HG02588 (cell line): ENCODE data around the gene VAV3.

ENCODE experiments used
- ATAC-seq: cut with Tn5 transposase; IDR thresholded peaks from one replicate; pipeline ENCODE4 v1.9.1; 2021; ENCODE audit warnings: mild to moderate bottlenecking, moderate library complexity; ENCODE audit not compliant: unreplicated experiment

Gene VAV3

DNA sequence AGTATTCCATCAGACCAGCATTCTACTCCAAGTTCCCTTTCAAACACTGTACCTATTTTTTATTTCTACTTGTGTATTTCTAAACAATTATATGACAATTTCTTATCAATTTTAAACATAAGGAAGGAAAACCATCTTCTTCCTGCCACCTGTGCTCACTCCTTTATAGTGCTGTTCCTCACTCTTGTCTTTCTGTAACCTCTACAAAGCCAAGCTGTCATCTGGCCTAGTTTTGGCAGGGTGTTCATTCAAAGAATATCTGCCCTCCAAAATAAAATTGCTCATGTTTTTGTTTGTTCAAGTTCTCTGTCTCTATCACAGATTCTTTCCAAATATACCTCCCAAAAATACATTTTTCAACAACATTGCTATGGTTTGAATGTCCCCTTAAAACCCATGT, 360.2 kb downstream of the VAV3 start:
- no peak for ATAC-seq

DNA sequence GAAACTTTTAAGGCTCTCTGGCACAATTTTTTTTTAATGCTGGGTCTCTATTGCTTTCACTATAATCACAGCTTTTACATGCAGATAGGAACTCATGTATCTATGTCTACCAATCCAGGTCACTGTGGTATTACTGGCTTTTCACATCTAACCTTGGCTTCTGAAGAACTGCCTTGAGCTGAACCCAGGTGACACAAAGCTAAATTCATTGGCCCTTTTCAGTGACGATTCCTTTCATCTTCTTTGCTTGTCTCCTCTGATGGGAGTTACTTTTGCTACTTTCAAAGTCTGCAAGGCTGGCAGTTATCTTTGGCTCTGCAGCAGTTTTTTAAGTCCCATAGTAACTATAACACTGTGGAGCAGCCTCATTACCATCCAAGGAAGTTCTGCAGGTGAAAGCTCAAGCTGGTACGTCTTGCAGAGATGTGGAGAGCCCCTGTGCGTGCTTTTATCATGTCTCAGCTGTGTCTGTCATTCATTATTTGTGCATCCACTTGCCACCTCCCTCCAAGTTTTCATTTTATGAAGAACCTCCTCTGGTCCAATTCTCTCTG, 364.3 kb downstream of the VAV3 start:
- ATAC-seq: no peak

DNA sequence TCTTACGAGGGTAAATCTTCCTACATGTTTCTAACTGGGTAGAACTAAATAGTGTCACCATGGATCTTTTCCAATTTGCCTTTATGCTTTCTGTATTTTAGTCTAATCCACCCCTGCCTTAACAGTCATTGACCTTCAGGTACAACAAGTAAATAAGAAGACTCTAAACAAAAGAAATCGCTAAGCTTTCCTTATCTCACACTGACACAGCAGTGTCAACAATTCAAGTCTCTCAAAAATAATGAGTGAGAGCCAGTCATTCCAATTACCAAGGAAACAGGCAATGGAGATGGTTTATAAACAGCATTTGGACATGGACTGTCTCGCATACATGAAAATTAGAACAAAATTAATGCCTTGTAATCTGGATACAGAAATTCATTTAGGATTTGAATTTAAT, 365.8 kb downstream of the VAV3 start:
- no peak for ATAC-seq

DNA sequence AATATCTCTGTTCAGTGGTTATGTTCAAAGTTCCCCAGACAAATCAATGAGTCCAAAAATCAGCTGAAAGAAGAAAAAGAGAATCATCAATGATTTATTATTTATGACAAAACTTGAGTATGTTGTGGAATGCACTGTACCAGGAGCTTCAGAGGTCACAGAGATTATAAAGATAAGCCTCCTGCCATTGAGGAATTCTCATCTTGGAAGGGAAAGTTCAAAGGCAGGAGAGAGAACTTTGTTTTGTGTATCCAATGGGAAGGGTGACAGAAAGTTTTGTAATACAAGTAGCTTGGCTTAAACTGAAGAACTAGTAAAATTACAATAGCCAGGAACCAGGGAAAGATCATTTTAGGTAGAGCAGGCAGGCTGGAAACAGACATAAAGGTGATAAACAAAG, 367.7 kb downstream of the VAV3 start:
- no peak for ATAC-seq

DNA sequence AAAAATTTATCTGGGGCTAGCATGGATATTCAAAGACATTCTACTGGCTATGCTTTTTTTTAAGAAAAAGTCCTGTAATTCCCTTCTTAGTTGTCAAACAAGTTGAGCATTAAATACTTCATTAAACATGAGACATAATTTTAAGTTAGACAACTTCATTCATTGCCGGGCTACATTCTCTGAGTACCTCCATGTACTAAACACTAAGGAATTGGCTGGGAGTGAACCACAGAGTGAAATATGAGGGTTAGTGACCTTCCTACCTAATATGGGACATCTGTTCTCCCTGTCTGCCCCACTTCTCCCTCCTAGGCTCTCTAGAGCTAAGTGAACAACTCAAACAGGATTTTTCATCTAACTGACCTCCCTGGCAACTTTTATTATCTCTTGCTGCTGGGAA, 370.4 kb downstream of the VAV3 start:
- ATAC-seq: no peak

DNA sequence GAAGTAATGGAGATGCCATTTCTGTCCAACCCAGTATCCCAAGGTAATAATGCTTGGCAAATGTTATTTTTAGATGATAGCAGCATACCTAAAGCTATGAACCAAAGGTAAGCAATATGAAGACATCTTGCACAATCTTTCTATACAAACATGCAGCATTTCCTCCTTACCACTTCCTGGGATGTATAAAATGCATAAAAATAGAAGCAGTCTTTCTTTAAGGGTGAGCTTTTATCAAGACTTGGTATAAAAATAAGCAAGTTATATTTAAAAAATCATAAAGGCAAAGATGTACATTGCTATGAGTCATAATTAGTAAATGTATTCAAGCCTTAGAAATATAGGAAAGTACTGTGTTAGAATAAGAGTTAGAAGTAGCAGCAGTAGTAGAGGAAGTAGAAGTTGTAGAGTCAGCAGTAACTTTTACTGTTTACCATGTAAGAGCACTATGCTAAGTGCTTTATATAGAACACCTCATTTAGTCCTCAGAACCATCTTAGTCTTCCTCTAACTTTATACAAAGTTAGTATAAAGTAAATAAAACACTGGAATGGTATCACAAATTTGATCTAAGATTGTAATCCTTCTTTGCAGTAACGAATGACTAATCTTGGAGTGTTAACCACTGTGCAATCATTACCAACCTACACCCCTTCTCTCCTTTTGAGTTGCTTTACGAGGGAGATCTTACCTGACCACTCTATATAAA, 371.3 kb downstream of the VAV3 start:
- no peak for ATAC-seq

DNA sequence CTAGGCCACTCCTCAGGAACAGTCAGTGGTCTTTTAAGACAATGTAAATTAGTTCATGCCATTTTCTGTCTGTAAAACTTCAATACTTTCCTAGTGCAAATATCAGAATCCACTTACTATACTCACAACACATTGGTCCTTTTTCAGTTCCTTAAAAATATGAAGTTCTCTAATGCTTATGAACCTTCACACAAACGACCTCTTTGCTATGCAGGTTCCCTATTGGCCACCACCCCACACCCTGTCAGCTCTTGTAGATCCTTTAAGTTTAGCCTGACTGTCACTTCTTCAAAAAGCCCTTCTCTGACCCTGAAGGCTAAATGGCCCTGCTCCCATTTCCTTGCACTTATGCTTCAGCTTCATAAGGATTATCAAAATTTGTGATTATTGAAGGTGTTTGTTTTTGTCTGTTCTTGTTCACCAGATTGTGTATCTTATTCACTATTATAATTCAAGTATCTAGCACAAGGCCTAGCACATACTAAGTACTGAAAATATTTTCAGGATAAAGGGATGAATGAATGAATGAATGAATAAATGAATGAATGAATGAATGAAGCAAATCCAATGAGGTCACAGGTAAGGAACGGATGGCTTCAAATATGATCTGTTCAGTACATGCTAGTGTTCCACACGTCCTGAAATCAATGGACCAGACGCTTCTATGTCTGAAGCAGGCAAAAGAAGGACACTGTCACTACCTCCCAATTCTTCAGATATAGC, 373.9 kb downstream of the VAV3 start:
- no peak for ATAC-seq

DNA sequence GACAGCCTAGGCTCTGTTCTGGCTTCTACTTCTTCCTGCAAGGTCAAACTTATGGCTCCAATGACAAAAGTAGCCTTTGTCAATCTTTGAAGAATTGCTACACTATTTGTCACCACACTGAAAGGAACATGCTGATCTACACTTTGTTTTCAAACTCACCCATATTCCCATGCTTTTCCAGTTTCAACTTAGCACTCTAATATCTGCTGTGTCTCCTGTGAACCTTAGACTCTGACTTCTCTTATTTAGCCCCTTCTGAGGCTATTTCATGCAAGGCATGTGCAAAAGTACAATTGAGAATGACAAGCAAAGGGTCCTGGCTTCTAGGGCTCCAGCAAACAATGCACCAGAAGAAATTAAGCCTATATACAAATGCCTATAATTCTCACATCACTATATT, 374.9 kb downstream of the VAV3 start:
- no peak for ATAC-seq

DNA sequence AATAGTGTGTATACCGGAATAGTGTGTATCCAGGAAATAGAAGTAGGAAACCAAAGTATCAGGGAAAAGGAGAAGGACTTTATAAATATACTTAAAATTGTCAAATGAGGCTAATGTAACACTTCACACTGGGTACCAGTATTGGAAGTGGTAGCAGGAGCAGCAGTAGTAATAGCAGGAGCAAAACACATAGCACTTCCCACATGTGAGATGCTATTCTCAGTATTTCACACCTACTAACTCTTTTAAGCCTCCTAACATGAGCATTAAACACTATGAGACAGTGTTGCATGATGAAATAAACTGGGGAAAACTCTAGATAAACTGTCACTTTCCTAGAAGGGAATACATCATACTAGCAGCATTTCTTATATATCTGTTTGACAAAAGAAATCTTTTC, 376.7 kb downstream of the VAV3 start:
- ATAC-seq: no peak

DNA sequence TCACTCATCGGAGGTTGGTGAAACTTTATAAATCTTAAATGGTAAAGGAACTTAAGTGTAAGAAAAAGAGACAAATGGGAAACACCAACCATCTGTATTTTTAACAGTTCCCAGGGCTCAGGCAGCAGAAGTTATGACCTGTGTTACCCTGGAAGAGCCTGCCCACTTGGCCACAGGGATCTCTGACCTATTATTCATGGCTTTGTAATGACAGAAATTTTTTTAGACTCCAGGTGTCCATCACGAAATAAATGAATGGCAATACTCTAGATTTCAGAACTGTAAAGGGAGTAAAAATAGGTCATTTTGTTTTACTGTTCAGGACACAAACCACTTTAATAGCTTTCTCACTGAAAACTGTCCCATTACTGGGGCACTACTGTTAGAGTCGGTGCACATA, 389.8 kb downstream of the VAV3 start:
- no peak for ATAC-seq

DNA sequence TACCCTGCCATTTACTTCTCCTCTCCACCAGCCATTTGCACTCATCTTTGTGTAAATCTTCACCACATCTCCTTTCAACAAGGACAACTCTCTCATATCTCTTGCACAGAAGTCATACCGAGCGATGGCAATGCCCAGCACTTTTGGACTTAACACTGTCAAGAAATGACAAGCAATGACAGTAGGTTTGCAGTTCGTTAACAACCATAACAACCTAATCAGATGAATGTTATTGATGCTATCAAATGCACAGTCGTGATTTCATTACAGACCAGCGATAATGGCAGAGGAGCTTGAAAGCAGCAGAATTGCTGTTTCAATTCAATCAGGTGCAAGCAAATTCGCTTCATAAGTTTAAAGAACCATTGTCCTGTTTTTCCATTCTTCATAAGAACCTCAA, 390.9 kb downstream of the VAV3 start:
- ATAC-seq: no peak

DNA sequence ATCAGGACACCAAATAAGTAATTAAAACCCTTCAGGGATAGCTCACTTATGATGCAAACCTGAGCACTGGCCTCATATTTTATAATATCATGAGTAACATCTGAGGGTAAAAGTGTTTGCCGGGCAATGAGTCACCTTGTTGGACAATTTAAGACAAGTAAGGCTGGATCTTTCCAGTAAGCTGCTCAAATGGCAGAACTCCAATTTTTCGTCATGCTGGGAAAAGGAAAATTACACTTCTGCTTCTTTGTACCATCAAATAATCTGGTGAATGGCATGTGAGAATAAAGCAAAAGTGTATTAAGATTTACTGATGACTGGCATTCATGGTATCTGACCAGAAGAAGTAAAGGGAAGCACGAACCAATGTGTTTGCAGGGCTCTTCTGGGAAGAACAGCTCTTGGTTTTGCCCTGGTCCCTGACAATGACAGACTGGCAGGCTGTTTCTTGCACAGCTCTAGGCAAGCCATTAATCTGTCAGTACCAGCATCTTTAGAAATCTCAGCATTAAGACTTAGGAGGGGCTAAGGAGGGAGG, 392.2 kb downstream of the VAV3 start:
- ATAC-seq: no peak

DNA sequence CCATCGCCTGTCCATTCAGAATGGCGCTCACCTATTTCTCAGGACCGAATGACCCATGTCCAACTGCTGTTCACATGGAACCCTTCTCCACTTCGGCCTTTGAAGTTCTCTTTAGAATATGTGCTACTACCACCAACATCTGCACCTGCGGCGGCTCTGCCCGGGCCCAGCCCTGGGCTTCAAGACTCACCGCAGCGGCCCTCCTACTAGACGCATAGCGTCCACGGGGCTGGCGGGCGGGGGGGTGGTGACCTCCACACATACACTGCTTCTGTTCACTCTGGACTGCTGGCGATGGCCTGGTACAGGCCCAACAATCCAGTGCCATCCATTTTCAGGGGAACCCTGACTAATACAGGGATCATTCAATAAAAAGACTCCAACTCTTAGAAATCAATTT, 394.2 kb downstream of the VAV3 start:
- no peak for ATAC-seq

DNA sequence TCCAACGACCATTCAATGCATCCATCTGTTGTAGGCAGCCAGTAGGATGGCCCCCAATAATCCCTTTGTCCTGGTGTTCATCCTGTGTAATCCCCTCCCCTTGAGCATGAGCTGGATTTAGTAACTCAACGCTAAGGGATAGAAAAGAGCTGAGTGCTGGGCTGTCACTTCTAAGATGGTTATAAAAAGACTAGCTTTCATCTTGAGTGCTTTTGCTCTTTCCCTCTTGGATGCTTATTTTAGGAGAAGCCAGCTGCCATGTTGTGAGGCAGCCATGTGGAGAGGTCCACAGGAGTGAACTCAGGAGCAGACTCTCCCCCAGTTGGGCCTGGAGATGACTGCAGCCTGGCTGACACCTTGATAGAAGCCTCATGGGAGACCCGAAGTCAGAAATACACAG, 401.5 kb downstream of the VAV3 start:
- no peak for ATAC-seq

DNA sequence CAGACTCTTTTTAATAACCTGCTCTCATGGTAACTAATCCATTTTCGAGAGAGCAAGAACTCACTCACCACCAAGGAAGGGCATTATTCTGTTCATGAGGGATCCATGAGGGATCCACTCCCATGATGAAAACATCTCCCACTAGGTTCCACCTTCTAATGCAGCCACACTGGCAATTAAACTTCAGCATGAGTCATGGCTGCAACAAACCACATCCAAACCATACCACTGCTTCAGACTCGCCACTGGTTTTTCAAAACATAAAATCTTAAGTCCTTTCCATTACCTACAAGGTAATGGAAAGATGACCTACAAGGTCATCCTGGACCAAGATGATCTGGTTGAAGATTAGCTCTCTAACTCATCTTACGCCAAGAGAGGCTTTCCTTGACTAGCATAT, 405.1 kb downstream of the VAV3 start:
- no peak for ATAC-seq

DNA sequence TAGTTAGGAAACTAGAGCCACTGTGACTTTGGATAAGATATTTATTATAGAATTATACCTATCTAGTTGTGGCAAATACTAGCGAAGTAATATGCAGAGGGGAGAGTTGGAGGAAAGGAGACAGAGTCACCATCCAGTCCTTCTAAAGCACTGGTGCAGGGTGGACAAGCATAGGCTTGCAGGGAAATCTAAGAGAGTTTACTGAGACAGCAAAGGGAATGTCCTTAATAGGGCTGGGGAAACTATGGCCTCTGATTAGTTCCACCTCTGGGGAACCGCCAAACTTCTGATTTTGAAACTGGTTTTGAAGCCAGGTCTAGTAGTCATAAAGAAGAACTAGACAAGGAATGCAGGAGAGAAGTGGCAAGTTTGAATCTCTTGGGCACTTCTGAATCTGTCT, 407.9 kb downstream of the VAV3 start:
- ATAC-seq: no peak

DNA sequence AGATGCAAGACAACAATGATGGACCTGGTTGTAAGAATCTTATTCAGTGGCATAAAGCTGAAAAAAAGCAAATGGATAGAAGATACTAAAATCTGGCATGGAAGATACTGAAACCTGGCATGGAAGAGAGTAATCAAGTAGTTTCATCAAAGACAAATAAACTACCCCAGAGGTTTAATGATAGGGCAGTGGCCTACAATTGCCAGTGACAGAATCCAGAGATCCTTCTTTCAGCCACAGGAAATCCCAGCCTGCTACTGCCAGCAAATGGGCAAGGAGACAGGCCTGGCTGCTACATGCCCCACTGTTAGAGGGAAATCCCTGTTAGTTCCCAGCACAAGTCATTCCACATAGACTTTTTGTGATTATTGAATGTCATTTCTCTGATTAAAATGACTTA, 409.4 kb downstream of the VAV3 start:
- ATAC-seq: no peak

DNA sequence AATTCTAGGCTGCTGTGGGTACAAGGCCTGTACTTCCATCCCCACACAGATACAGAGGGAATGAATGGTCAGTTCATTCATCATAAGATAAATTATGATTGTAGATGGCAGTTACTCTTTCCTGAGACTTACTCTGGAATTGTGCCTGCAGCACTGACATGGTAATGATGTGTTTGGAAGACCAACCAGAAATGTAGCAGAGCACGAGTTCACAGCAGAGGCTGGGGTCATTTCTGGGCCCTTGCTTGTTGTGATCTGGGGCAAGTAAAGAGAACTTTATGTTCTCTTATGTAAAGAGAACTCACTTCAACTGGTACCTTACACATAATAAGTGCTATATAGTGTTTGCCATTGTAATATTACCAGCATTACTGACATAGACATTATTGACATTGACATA, 412.2 kb downstream of the VAV3 start:
- ATAC-seq: no peak

DNA sequence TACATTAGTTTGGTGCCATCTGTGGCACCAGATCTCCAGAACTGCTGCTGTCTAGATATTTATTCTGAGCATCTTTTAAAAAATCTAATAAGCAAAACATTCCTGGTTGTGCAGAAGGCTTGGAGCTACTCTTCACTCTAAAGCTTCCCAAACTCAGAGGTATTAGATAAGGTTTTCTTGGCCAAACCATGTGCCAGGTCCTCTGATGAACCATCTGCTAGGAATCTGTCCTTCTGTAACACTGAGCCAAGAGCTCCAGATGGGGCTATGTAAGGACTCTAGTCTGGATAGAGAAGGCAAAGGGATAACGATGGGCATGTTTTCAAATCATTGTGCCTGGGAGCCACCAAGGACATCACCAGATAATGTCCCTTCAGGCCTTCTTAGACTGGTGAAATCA, 413.5 kb downstream of the VAV3 start:
- ATAC-seq: no peak

DNA sequence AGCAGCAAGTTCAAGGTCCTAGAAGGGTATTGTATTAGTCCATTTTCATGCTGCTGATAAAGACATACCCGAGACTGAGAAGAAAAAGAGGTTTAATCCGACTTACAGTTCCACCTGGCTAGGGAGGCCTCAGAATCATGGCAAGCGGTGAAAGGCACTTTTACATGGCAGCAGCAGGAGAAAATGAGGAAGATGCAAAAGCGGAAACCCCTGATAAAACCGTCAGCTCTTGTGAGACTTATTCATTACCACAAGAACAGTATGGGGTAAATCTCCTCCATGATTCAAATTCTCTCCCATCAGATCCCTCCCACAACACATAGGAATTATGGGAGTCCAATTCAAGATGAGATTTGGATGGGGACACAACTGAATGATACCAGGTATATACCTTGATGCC, 414.6 kb downstream of the VAV3 start:
- no peak for ATAC-seq

DNA sequence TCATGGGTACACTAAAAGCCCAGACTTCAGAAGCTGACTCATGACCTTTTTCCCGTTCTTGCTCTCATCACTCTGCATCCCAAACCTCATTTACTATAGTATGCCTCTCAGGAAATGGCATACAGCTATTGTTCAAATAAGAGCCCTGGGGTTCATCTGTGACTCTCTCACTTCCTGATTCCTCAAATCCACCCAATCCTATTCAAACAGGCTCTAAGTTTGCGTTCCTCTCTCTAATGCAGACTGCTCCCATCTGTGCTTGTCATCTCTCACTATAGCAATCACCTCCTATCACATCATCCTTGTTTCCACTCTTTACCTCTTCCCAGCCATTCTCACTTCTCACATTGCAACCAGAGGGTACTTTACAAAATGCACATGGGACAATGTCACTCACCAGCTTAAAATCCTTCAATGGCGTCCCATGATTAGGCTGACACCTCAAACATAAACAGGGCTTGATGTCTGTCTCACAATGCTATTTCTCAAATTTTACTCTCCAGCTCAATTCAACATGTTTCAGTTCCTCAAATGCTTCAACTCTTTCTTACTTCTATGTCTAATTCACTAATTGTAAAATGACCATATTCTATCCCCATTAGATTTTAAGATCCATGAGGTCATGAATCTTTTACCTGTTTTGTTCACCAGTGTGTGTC, 415.7 kb downstream of the VAV3 start:
- ATAC-seq: no peak

DNA sequence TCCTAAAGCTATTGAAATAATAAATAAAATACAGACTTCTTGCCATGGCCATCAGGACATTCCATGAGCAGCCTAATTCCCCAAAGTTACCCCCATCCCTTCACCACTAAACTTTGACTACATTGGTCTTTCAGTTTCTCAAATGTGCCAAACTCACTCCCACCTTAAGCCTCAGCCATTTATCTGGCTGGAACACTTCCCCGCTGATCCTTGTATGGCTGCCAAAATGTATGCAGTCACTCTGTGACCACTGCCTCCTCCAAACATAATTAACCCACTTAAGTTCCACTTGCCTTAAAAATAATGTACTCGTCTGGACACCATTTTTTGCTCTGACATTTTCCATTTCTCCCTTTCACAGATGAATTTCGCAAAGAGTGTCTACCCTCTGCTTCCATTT, 416.7 kb downstream of the VAV3 start:
- ATAC-seq: no peak
